KMS-11 (cell line): ENCODE data around the gene ASCC2.

Experiments used
- H2AFZ ChIP-seq: fragments of 200-600 bp; sonication (generic); 2 replicates; pipeline ENCODE4 v1.6.1; 2016; ENCODE audit warnings: antibody characterized with exemption, mixed run types, low read depth
- H3K27ac ChIP-seq: fragments of 200-600 bp; sonication (generic); 2 replicates; pipeline ENCODE4 v1.6.1; 2016; ENCODE audit warnings: mild to moderate bottlenecking, mixed run types
- H3K27me3 ChIP-seq: fragments of 200-600 bp; sonication (generic); 2 replicates; pipeline ENCODE4 v1.6.1; 2017; ENCODE audit warnings: mild to moderate bottlenecking, low read depth, mixed run types, moderate library complexity; ENCODE audit not compliant: insufficient read depth
- H3K36me3 ChIP-seq: fragments of 200-600 bp; sonication (generic); 2 replicates; pipeline ENCODE4 v1.6.1; 2017; ENCODE audit warnings: mild to moderate bottlenecking, mixed run types; ENCODE audit not compliant: insufficient read depth
- H3K4me1 ChIP-seq: fragments of 200-600 bp; sonication (generic); 2 replicates; pipeline ENCODE4 v1.6.1; 2016; ENCODE audit warnings: mild to moderate bottlenecking, low read depth, mixed run types; ENCODE audit not compliant: poor library complexity, severe bottlenecking
- H3K4me2 ChIP-seq: fragments of 200-600 bp; sonication (generic); 2 replicates; pipeline ENCODE4 v1.7.0; 2016; ENCODE audit warnings: mild to moderate bottlenecking, mixed run types
- H3K4me3 ChIP-seq: fragments of 200-600 bp; sonication (generic); IDR thresholded peaks from 2 replicates; pipeline ENCODE4 v1.6.1; 2017; ENCODE audit warnings: low read depth, low read length, mixed read lengths; ENCODE audit not compliant: insufficient read depth
- H3K79me2 ChIP-seq: fragments of 200-600 bp; sonication (generic); 2 replicates; pipeline ENCODE4 v1.6.1; 2016; ENCODE audit warnings: low read depth, mixed run types; ENCODE audit not compliant: insufficient read depth
- H3K9ac ChIP-seq: fragments of 200-600 bp; sonication (generic); 2 replicates; pipeline ENCODE4 v1.6.1; 2016; ENCODE audit warnings: mild to moderate bottlenecking, mixed run types
- H4K20me1 ChIP-seq: fragments of 200-600 bp; sonication (generic); 2 replicates; pipeline ENCODE4 v1.6.1; 2016; ENCODE audit warnings: mild to moderate bottlenecking, mixed run types; ENCODE audit not compliant: insufficient read depth
- TF ChIP-seq, protein P1 (sequence below): fragments of 200-600 bp; sonication (generic); conservative IDR thresholded peaks from 2 replicates; pipeline ENCODE4 v1.6.1; 2017; ENCODE audit warnings: low read depth, mild to moderate bottlenecking, antibody characterized with exemption, low read length, moderate library complexity, mixed read lengths

Gene ASCC2

DNA sequence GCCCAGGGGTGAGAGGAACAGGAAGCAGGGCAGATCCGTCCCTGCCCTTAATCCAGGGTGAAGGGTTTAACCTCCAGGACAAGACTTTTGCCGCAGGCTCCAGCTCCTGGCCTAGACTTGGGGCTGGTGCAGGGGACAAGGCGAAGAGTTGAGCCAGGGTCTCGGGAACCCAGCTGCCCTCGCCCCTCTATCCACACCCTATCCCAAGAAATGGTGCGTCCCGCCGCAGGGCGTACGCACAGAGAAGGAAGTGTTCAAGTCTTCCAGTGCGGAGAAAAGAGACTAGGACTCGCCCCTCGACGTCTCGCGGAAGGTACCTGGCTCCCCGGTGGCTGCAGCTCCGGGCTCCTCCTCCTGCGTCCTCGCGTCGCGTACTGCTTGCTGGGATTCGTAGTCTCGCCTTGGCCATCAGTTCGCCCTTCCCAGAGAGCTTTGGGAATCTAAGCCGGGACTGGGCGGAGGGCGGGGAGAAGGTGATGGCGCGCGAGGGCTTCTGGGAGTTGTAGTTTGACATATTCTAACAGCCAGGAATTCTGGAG is 71.4 kb downstream of the ASCC2 start, which contains the start of gene ZMAT5:
Gene ZMAT5 (minus strand): TSS at position 376 of the 539 bp plus-strand sequence. CDS start 18,463 bp downstream, outside the sequence.
- Histone ChIP-seq H3K4me3 (no peak within 1 kb of the TSS), H2AFZ (peak within 1 kb of the TSS; percentile 77), H3K79me2 (peaks cover 22% of the 10 kb centered on the region; the same call in 1 of the 2 replicates), H3K27ac (peak within 1 kb of the TSS; percentile 41), H3K36me3 (peaks cover 7% of the 10 kb centered on the region; the same call in 1 of the 2 replicates), H3K4me2 (peak within 1 kb of the TSS; percentile 76), H3K9ac (peak within 1 kb of the TSS; percentile 77), H4K20me1 (no peaks in the 10 kb centered on the region), H3K27me3 (no peaks in the 10 kb centered on the region), H3K4me1 (peaks cover 13% of the 10 kb centered on the region)
- TF ChIP-seq, protein P1, sequence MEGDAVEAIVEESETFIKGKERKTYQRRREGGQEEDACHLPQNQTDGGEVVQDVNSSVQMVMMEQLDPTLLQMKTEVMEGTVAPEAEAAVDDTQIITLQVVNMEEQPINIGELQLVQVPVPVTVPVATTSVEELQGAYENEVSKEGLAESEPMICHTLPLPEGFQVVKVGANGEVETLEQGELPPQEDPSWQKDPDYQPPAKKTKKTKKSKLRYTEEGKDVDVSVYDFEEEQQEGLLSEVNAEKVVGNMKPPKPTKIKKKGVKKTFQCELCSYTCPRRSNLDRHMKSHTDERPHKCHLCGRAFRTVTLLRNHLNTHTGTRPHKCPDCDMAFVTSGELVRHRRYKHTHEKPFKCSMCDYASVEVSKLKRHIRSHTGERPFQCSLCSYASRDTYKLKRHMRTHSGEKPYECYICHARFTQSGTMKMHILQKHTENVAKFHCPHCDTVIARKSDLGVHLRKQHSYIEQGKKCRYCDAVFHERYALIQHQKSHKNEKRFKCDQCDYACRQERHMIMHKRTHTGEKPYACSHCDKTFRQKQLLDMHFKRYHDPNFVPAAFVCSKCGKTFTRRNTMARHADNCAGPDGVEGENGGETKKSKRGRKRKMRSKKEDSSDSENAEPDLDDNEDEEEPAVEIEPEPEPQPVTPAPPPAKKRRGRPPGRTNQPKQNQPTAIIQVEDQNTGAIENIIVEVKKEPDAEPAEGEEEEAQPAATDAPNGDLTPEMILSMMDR: no peak

- Histone ChIP-seq H3K4me1 (peaks cover 13% of the 10 kb centered on the region), H3K27ac (no peak overlapping the region), H3K4me3 (no peak overlapping the region), H3K4me2 (peak overlapping the region; percentile 76; the same call in 1 of the 2 replicates), H2AFZ (peak overlapping the region; percentile 77), H3K9ac (peak overlapping the region; percentile 77; the same call in 1 of the 2 replicates), H3K36me3 (peaks cover 7% of the 10 kb centered on the region; the same call in 1 of the 2 replicates), H3K27me3 (no peaks in the 10 kb centered on the region), H3K79me2 (peaks cover 22% of the 10 kb centered on the region; the same call in 1 of the 2 replicates), H4K20me1 (no peaks in the 10 kb centered on the region)
- TF ChIP-seq, protein P1: no peak
These were observed 72.0 kb downstream of the ASCC2 start for GRCh38 chr22:29765905-29766631.

DNA sequence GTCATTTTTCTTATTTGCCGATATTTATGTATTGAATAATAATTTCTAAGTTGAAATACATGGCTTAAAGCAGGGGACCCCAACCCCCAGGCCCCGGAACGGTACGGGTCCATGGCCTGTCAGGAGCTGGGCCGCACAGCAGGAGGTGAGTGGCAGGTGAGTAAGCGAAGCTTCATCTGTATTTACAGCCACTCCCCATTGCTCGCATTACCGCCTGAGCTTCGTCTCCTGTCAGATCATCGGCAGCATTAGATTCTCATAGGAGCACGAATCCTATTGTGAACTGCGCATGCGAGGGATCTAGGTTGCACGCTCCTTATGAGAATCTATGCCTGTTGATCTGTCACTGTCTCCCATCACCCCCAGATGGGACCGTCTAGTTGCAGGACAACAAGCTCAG is 75.8 kb downstream of the ASCC2 start:
- H3K79me2 ChIP-seq: no peaks in the 10 kb centered on the region
- no peak overlapping the region for H3K27ac ChIP-seq
- no peaks in the 10 kb centered on the region for H3K27me3 ChIP-seq
- no peaks in the 10 kb centered on the region for H3K36me3 ChIP-seq
- no peak overlapping the region for H3K9ac ChIP-seq
- H3K4me1 ChIP-seq: peaks cover 5% of the 10 kb centered on the region
- H3K4me2 ChIP-seq: no peak overlapping the region
- no peak overlapping the region for H2AFZ ChIP-seq
- H3K4me3 ChIP-seq: no peak overlapping the region
- H4K20me1 ChIP-seq: no peaks in the 10 kb centered on the region
- TF ChIP-seq, protein P1: no peak

DNA sequence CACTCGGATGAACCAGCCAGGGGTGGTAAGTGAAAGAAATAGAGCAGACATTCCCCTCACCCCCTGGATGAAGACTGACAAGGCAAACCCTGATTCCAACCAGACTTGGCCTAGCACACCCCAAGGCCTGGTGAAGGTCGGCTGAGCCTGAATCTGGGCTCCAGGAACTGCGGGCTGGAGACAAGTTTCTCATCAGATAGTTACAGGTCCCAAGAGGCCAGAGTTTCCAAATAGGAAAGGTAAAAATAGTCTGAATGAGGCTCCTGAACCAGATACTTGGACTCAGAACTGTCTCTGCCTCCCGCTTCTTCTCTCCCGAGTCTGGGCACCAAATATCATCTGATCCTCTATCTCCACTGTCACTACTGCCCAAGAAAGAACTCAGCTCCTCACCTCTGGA is 79.1 kb downstream of the ASCC2 start:
- no peak overlapping the region for H3K9ac ChIP-seq
- H3K27me3 ChIP-seq: no peaks in the 10 kb centered on the region
- no peak overlapping the region for H3K27ac ChIP-seq

More for the DNA sequence above, 79.1 kb downstream of the ASCC2 start:
- Histone ChIP-seq H2AFZ (no peak overlapping the region), H3K4me1 (no peaks in the 10 kb centered on the region), H3K79me2 (no peaks in the 10 kb centered on the region), H3K36me3 (no peaks in the 10 kb centered on the region), H4K20me1 (no peaks in the 10 kb centered on the region), H3K4me3 (no peak overlapping the region), H3K4me2 (no peak overlapping the region)
- TF ChIP-seq, protein P1: no peak
